Liver (tissue), 9 donors: ENCODE results near the gene INIP. TPM values are rescaled to one million over a fixed set of nuclear protein-coding genes. Genes with fewer than 3 reads are reported as not detected.

Experiments
- DNase-seq: peaks from one replicate; pipeline ENCODE4 v3.0.0-alpha.2; 2017; ENCODE audit warnings: low spot score
- H3K27ac ChIP-seq, 2 donors: one replicate each; pipeline ENCODE4 v1.7.0; 2013; ENCODE audit warnings: inconsistent platforms in 2 of 2, low read length in 2 of 2, control low read depth in 1 of 2, low read depth in 1 of 2, mild to moderate bottlenecking in 1 of 2
- H3K27me3 ChIP-seq, 4 donors: one replicate each; pipeline versions ENCODE4 v1.6.1 to v1.7.0; 2013; ENCODE audit warnings: low read length in 3 of 4, inconsistent platforms in 1 of 4, mild to moderate bottlenecking in 1 of 4, moderate library complexity in 1 of 4; ENCODE audit not compliant: control insufficient read depth in 4 of 4, insufficient read depth in 4 of 4
- H3K36me3 ChIP-seq, 4 donors: one replicate each; pipeline versions ENCODE4 v1.6.1 to v1.7.0; 2013; ENCODE audit warnings: low read length in 3 of 4, mild to moderate bottlenecking in 3 of 4, low read depth in 1 of 4, moderate library complexity in 1 of 4; ENCODE audit not compliant: control insufficient read depth in 4 of 4, insufficient read depth in 3 of 4
- H3K4me1 ChIP-seq, 4 donors: one replicate each; pipeline versions ENCODE4 v1.6.1 to v1.7.0; 2013; ENCODE audit warnings: low read length in 3 of 4, mild to moderate bottlenecking in 3 of 4, moderate library complexity in 1 of 4; ENCODE audit not compliant: control insufficient read depth in 4 of 4, insufficient read depth in 4 of 4
- H3K4me3 ChIP-seq, 3 donors: one replicate each; pipeline versions ENCODE4 v1.6.1 to v1.7.0; 2013; ENCODE audit warnings: low read length in 3 of 3, control low read depth in 1 of 3, low read depth in 1 of 3, mild to moderate bottlenecking in 1 of 3
- H3K9ac ChIP-seq, 2 donors: one replicate each; pipeline ENCODE4 v1.7.0; 2013; ENCODE audit warnings: low read length in 2 of 2, mild to moderate bottlenecking in 2 of 2, moderate library complexity in 2 of 2, control low read depth in 1 of 2, low read depth in 1 of 2
- H3K9me3 ChIP-seq, 4 donors: one replicate each; pipeline versions ENCODE4 v1.6.1 to v1.7.0; 2013; ENCODE audit warnings: low read length in 3 of 4; ENCODE audit not compliant: control insufficient read depth in 4 of 4
- CTCF ChIP-seq: fragments of 150-350 bp; IDR thresholded peaks from 2 replicates; pipeline ENCODE4 v1.5.1; 2017; ENCODE audit warnings: improper control_type of control experiment, low read depth, low read length; ENCODE audit not compliant: missing input control
- EGR1 ChIP-seq, 2 donors: IDR thresholded peaks; 2 replicates each; pipeline ENCODE4 v1.6.1; 2016 to 2018; ENCODE audit warnings: antibody characterized with exemption in 2 of 2, low read depth in 2 of 2
- FOXA1 ChIP-seq: IDR thresholded peaks from 2 replicates; pipeline ENCODE4 v1.6.1; 2016; ENCODE audit warnings: antibody characterized with exemption
- JUND ChIP-seq, 2 donors: IDR thresholded peaks; 2 replicates each; pipeline ENCODE4 v1.6.1; 2016; ENCODE audit warnings: antibody characterized with exemption in 2 of 2
- NR2F2 ChIP-seq: IDR thresholded peaks from 2 replicates; pipeline ENCODE4 v1.6.1; 2016; ENCODE audit warnings: antibody characterized with exemption
- RAD21 ChIP-seq, 2 donors: IDR thresholded peaks; 2 replicates each; pipeline ENCODE4 v1.6.1; 2016; ENCODE audit warnings: antibody characterized with exemption in 2 of 2, mild to moderate bottlenecking in 2 of 2
- RXRA ChIP-seq, 2 donors: IDR thresholded peaks; 2 replicates each; pipeline ENCODE4 v1.6.1; 2017 to 2018; ENCODE audit warnings: antibody characterized with exemption in 2 of 2, mild to moderate bottlenecking in 1 of 2
- SP1 ChIP-seq: IDR thresholded peaks from 2 replicates; pipeline ENCODE4 v1.6.1; 2018; ENCODE audit warnings: antibody characterized with exemption, mild to moderate bottlenecking
- WGBS: extraction: QIAGEN DNeasy Blood & Tissue Kit; methylation state at CpG from one replicate; pipeline ENCODE4 v1.1.7; 2013; 5-methylcytosine and 5-hydroxymethylcytosine counted together
- polyA plus RNA-seq, 2 donors: library from polyadenylated mRNA; stranded (reverse) in 1 of 2; unstranded in 1 of 2; fragments of 200-250 nt in 1 of 2; fragments of >200 nt in 1 of 2; fragmentation: Nextera tagmentation in 1 of 2; extraction: Ambion mirVana in 1 of 2; gene quantifications; one replicate each; pipeline versions ENCODE4 v1.2.1 to v1.2.3, GENCODE V29; 2013 to 2015
- total RNA-seq, 2 donors: library from RNA; depleted of rRNA; stranded (reverse); fragments of >200 nt; gene quantifications; one replicate each; pipeline ENCODE4 v1.2.3, GENCODE V29; 2014
- donor health status: healthy.
- donor health status: healthy.
- donor health status: healthy.
- donor health status: healthy.
- donor health status: healthy.

INIP gene
- total and polyA plus RNA-seq, 4 donors: 6.2 to 13.3 (median 10.2) TPM

GRCh38 chr9:112705768-112706427 is 12.0 kb downstream of the INIP start:
- no peak overlapping the region for H3K27ac ChIP-seq
- no peak overlapping the region for H3K9ac ChIP-seq
- no peaks in the 10 kb centered on the region for H3K27me3 ChIP-seq
- no peaks in the 10 kb centered on the region for H3K9me3 ChIP-seq
- peaks cover 0 to 5% (median 0%) of the 10 kb centered on the region in 4 donors for H3K4me1 ChIP-seq
- no peak for TF ChIP-seq RXRA (IDR thresholded peaks at IDR 0.05)
- peak; percentile 90 to 94 for TF ChIP-seq RAD21 (IDR thresholded peaks at IDR 0.05)
- TF ChIP-seq JUND (IDR thresholded peaks at IDR 0.05): no peak
- peak; percentile 57 for TF ChIP-seq CTCF
- no peak for TF ChIP-seq SP1
- TF ChIP-seq NR2F2: no peak
- TF ChIP-seq EGR1 (IDR thresholded peaks at IDR 0.05; ENCODE audit: low read depth in 2 of 2): no peak
- peaks cover 0 to 3% (median 1%) of the 10 kb centered on the region in 4 donors for H3K36me3 ChIP-seq
- DNase-seq: no peak
- WGBS: 39% methylated on average over 6 of the region's 6 CpGs
- H3K4me3 ChIP-seq: no peak overlapping the region

- 93% methylated on average over 2 of the region's 2 CpGs for WGBS
These were observed 14.6 kb downstream of the INIP start for GRCh38 chr9:112703304-112703703.

GRCh38 chr9:112700085-112700484 is 17.8 kb downstream of the INIP start:
- H3K4me1 ChIP-seq: no peaks in the 10 kb centered on the region
- H3K27ac ChIP-seq: no peak overlapping the region
- no peaks in the 10 kb centered on the region for H3K9me3 ChIP-seq
- no peak overlapping the region for H3K4me3 ChIP-seq
- DNase-seq: no peak
- TF ChIP-seq RAD21 (IDR thresholded peaks at IDR 0.05): no peak
- no peak for TF ChIP-seq NR2F2
- no peak for TF ChIP-seq RXRA (IDR thresholded peaks at IDR 0.05)
- H3K36me3 ChIP-seq: peaks cover 0 to 5% (median 1%) of the 10 kb centered on the region in 4 donors
- H3K27me3 ChIP-seq: no peaks in the 10 kb centered on the region
- no peak overlapping the region for H3K9ac ChIP-seq

More at GRCh38 chr9:112703304-112703703, 14.6 kb downstream of the INIP start:
- no peak for DNase-seq
- Histone ChIP-seq H3K36me3 (peaks cover 0 to 2% (median under 1%) of the 10 kb centered on the region in 4 donors), H3K4me3 (no peak overlapping the region), H3K9ac (no peak overlapping the region), H3K27ac (no peak overlapping the region), H3K27me3 (no peaks in the 10 kb centered on the region), H3K9me3 (no peaks in the 10 kb centered on the region), H3K4me1 (peaks cover 0 to 5% (median 0%) of the 10 kb centered on the region in 4 donors)
- TF ChIP-seq RAD21 (IDR thresholded peaks at IDR 0.05): no peak
- no peak for TF ChIP-seq JUND (IDR thresholded peaks at IDR 0.05)

- TF ChIP-seq FOXA1: no peak
- DNase-seq: no peak
- H3K9ac ChIP-seq: no peak overlapping the region
- no peaks in the 10 kb centered on the region for H3K4me1 ChIP-seq
- H3K27me3 ChIP-seq: no peaks in the 10 kb centered on the region
- no peak overlapping the region for H3K4me3 ChIP-seq
- no peak overlapping the region for H3K27ac ChIP-seq
- peaks cover 0 to 5% (median 1%) of the 10 kb centered on the region in 4 donors for H3K36me3 ChIP-seq
- H3K9me3 ChIP-seq: no peaks in the 10 kb centered on the region
- 90% methylated on average over 5 of the region's 5 CpGs for WGBS
These were observed 18.7 kb downstream of the INIP start for GRCh38 chr9:112699230-112699629.
